HEK293 (cell line): ENCODE measurements around the gene PRAF2.

Experiments used
- CTCF ChIA-PET: fragments of 350-600 bp; formaldehyde crosslinking; extraction: SDS; loops from one replicate; lab custom pipeline; 2021; ENCODE audit warnings: antibody characterized with exemption; lab: Yijun Ruan, JAX
- POLR2A ChIA-PET: fragments of 300-600 bp; formaldehyde crosslinking; extraction: SDS; loops from one replicate; lab custom pipeline; 2020; ENCODE audit warnings: antibody characterized with exemption, inconsistent platforms; lab: Yijun Ruan, JAX
- H3K27ac ChIP-seq: fragments of 200-500 bp; sonication (Bioruptor generic); 2 replicates; pipeline ENCODE4 v1.5.1; 2014; ENCODE audit warnings: low read depth, low read length, control low read depth, inconsistent platforms; ENCODE audit errors: extremely low read depth
- H3K36me3 ChIP-seq, 2 experiments: fragments of 200-500 bp in 1 of 2; sonication (Bioruptor generic) in 1 of 2; 1 replicate in 1 of 2; 2 replicates in 1 of 2; pipeline ENCODE4 v1.5.1; 2014 to 2017; ENCODE audit warnings: inconsistent platforms in 2 of 2, low read length in 2 of 2; ENCODE audit not compliant: control insufficient read depth in 2 of 2, insufficient read depth in 1 of 2
- H3K4me1 ChIP-seq: fragments of 200-500 bp; sonication (Bioruptor generic); 2 replicates; pipeline ENCODE4 v1.5.1; 2014; ENCODE audit warnings: mild to moderate bottlenecking, low read length, inconsistent platforms; ENCODE audit not compliant: control insufficient read depth, insufficient read depth
- H3K4me3 ChIP-seq: 2 replicates; pipeline ENCODE4 v1.5.1; 2011; ENCODE audit warnings: low read depth, mild to moderate bottlenecking, control low read depth, low read length, moderate library complexity
- H3K9me3 ChIP-seq: fragments of 200-500 bp; sonication (Bioruptor generic); 2 replicates; pipeline ENCODE4 v1.5.1; 2014; ENCODE audit warnings: low read depth, low read length, inconsistent platforms; ENCODE audit not compliant: control insufficient read depth, insufficient read depth
- BCL6B ChIP-seq: fragments of 450-650 bp; formaldehyde crosslinking; IDR thresholded peaks from 2 replicates; pipeline ENCODE4 v1.5.1; 2017; ENCODE audit warnings: missing biosample characterization, missing genetic modification characterization
- ELK4 ChIP-seq: IDR thresholded peaks from 2 replicates; pipeline ENCODE4 v1.6.1; 2011; ENCODE audit warnings: mild to moderate bottlenecking, low read depth, low read length, borderline replicate concordance
- HIC1 ChIP-seq: fragments of 450-650 bp; formaldehyde crosslinking; IDR thresholded peaks from 2 replicates; pipeline ENCODE4 v1.5.1; 2016; ENCODE audit warnings: missing biosample characterization, missing genetic modification characterization
- MEIS1 ChIP-seq: sonication (generic); formaldehyde crosslinking; IDR thresholded peaks from 2 replicates; pipeline ENCODE4 v1.8.1; 2022; ENCODE audit warnings: missing genetic modification reagents, mild to moderate bottlenecking, borderline replicate concordance
- SP3 ChIP-seq: fragments of 450-650 bp; formaldehyde crosslinking; IDR thresholded peaks from 2 replicates; pipeline ENCODE4 v1.5.1; 2016; ENCODE audit warnings: missing biosample characterization, missing genetic modification characterization
- YY1 ChIP-seq: fragments of 450-650 bp; formaldehyde crosslinking; IDR thresholded peaks from 2 replicates; pipeline ENCODE4 v1.5.1; 2018; ENCODE audit warnings: missing biosample characterization, missing genetic modification characterization
- ZBTB10 ChIP-seq: fragments of 450-650 bp; formaldehyde crosslinking; IDR thresholded peaks from 2 replicates; pipeline ENCODE4 v1.5.1; 2016; ENCODE audit warnings: missing biosample characterization, missing genetic modification characterization
- ZNF146 ChIP-seq: fragments of 450-650 bp; formaldehyde crosslinking; IDR thresholded peaks from 2 replicates; pipeline ENCODE4 v1.5.1; 2016; ENCODE audit warnings: missing biosample characterization, missing genetic modification characterization
- ZNF175 ChIP-seq: fragments of 450-650 bp; formaldehyde crosslinking; IDR thresholded peaks from 2 replicates; pipeline ENCODE4 v1.5.1; 2016; ENCODE audit warnings: missing biosample characterization, missing genetic modification characterization
- ZNF211 ChIP-seq: fragments of 450-650 bp; formaldehyde crosslinking; IDR thresholded peaks from 2 replicates; pipeline ENCODE4 v1.5.1; 2016; ENCODE audit warnings: low read depth, missing biosample characterization, missing genetic modification characterization
- ZNF221 ChIP-seq: fragments of 450-650 bp; formaldehyde crosslinking; IDR thresholded peaks from 2 replicates; pipeline ENCODE4 v1.5.1; 2017; ENCODE audit warnings: missing biosample characterization, missing genetic modification characterization, borderline replicate concordance
- ZNF391 ChIP-seq: fragments of 450-650 bp; formaldehyde crosslinking; IDR thresholded peaks from 2 replicates; pipeline ENCODE4 v1.5.1; 2016; ENCODE audit warnings: low read depth, missing biosample characterization, missing genetic modification characterization, borderline replicate concordance
- ZNF398 ChIP-seq: fragments of 450-650 bp; formaldehyde crosslinking; IDR thresholded peaks from 2 replicates; pipeline ENCODE4 v1.5.1; 2017; ENCODE audit warnings: missing biosample characterization, missing genetic modification characterization
- ZNF426 ChIP-seq: fragments of 450-650 bp; formaldehyde crosslinking; IDR thresholded peaks from 2 replicates; pipeline ENCODE4 v1.5.1; 2017; ENCODE audit warnings: missing biosample characterization, missing genetic modification characterization, mild to moderate bottlenecking, inconsistent platforms, moderate library complexity
- ZNF510 ChIP-seq: fragments of 450-650 bp; formaldehyde crosslinking; IDR thresholded peaks from 2 replicates; pipeline ENCODE4 v1.5.1; 2018; ENCODE audit warnings: mild to moderate bottlenecking, missing genetic modification characterization, missing biosample characterization; ENCODE audit not compliant: insufficient replicate concordance
- ZNF624 ChIP-seq: fragments of 450-650 bp; formaldehyde crosslinking; IDR thresholded peaks from 2 replicates; pipeline ENCODE4 v1.5.1; 2017; ENCODE audit warnings: missing biosample characterization, missing genetic modification characterization
- ZNF629 ChIP-seq: fragments of 450-650 bp; formaldehyde crosslinking; IDR thresholded peaks from 2 replicates; pipeline ENCODE4 v1.5.1; 2017; ENCODE audit warnings: missing biosample characterization, missing genetic modification characterization
- ZNF670 ChIP-seq: fragments of 450-650 bp; formaldehyde crosslinking; IDR thresholded peaks from 2 replicates; pipeline ENCODE4 v1.5.1; 2016; ENCODE audit warnings: missing biosample characterization, missing genetic modification characterization, low read depth
- ZSCAN5A ChIP-seq: fragments of 450-650 bp; formaldehyde crosslinking; IDR thresholded peaks from 2 replicates; pipeline ENCODE4 v1.5.1; 2016; ENCODE audit warnings: missing biosample characterization, missing genetic modification characterization

The PRAF2 gene

GRCh38 chrX:49059201-49059600 is 14.6 kb downstream of the PRAF2 start:
- H3K9me3 ChIP-seq = no peaks in the 10 kb centered on the region
- peak overlapping the region; percentile 32 for H3K4me3 ChIP-seq
- no peaks in the 10 kb centered on the region for H3K4me1 ChIP-seq
- CTCF ChIA-PET = interaction anchor here (0.5 kb wide), 1 partner anchor 21 kb away, joined by 3 read pairs; no protein-coding TSS in a partner anchor
- no peak overlapping the region for H3K27ac ChIP-seq
- POLR2A ChIA-PET = no interaction called here
- peaks cover 0 to 22% of the 10 kb centered on the region in 2 experiments; a peak in 1 of 3 replicates for H3K36me3 ChIP-seq
- TF ChIP-seq ZNF398 (no peak), ZNF391 (tag by site-specific recombination) (no peak), ZSCAN5A (no peak), ZNF146 (tag by site-specific recombination) (no peak), ZNF510 (no peak), YY1 (tag by site-specific recombination) (no peak), HIC1 (tag by site-specific recombination) (no peak), ZNF221 (no peak), ZNF426 (no peak), MEIS1 (CRISPR knock-in tag) (no peak), ELK4 (no peak), ZBTB10 (tag by site-specific recombination) (no peak), ZNF175 (tag by site-specific recombination) (no peak), ZNF670 (tag by site-specific recombination) (no peak), ZNF211 (tag by site-specific recombination) (no peak)

- CTCF ChIA-PET = interaction anchor here (0.5 kb wide), 1 partner anchor 22 kb away, joined by 3 read pairs; no protein-coding TSS in a partner anchor
- Histone ChIP-seq H3K4me1 (no peaks in the 10 kb centered on the region), H3K4me3 (peak within 1 kb of the TSS; percentile 32), H3K36me3 (peaks cover 0 to 18% of the 10 kb centered on the region in 2 experiments; a peak in 1 of 3 replicates)
- TF ChIP-seq SP3 (tag by site-specific recombination) (0 out of 2 replicates have a peak, but pooled peaks have one; percentile 27), BCL6B (no peak), ZNF624 (tag by site-specific recombination) (no peak), ZNF629 (no peak)
- TF ChIP-seq, all 188 proteins: peak for 1
- Histone ChIP-seq H3K9me3 (no peaks in the 10 kb centered on the region), H3K27ac (no peak within 1 kb of the TSS)
- POLR2A ChIA-PET = no interaction called here
These were observed 15.0 kb downstream of the PRAF2 start, which contains the start of gene CCDC120 for GRCh38 chrX:49058794-49059193. Gene CCDC120, plus strand, starts transcription at chrX:49058999. Its CDS starts 3,043 bp downstream, at chrX:49062042.
